CD4-positive, CD25-positive, alpha-beta regulatory T cell (primary cell): ENCODE data around the gene RNFT2. TPM values are rescaled to one million over a fixed set of nuclear protein-coding genes. Genes with fewer than 3 reads are reported as not detected.
A peak's percentile ranks its signal among the peaks of the same experiment; 100 is the strongest.

Source experiments
- ATAC-seq, 2 donors: fragments of 150-1000 bp; cut with Tn5 transposase; one replicate each; pipeline ENCODE4 v1.10.0; 2021; ENCODE audit warnings: low read depth in 2 of 2, moderate number of reproducible peaks in 2 of 2, moderate library complexity in 1 of 2
- DNase-seq, 3 donors: peaks; one replicate each; pipeline versions ENCODE4 v3.0.0 to v3.0.0-alpha.2; 2012 to 2022; ENCODE audit warnings: mixed read lengths in 1 of 3
- H3K27ac ChIP-seq: one replicate; pipeline ENCODE4 v1.7.0; 2013; ENCODE audit warnings: mild to moderate bottlenecking, low read length; ENCODE audit not compliant: insufficient read depth, poor library complexity, severe bottlenecking
- H3K27me3 ChIP-seq: one replicate; pipeline ENCODE4 v1.7.0; 2013; ENCODE audit warnings: low read length; ENCODE audit not compliant: control insufficient read depth, insufficient read depth
- H3K36me3 ChIP-seq: one replicate; pipeline ENCODE4 v1.7.0; 2013; ENCODE audit warnings: mild to moderate bottlenecking, low read length, moderate library complexity; ENCODE audit not compliant: control insufficient read depth, insufficient read depth
- H3K4me1 ChIP-seq: 2 replicates; pipeline ENCODE4 v1.7.0; 2013; ENCODE audit warnings: mild to moderate bottlenecking, low read length; ENCODE audit not compliant: insufficient read depth, control insufficient read depth, poor library complexity, severe bottlenecking
- H3K4me3 ChIP-seq: one replicate; pipeline ENCODE4 v1.7.0; 2013; ENCODE audit warnings: low read depth, mild to moderate bottlenecking, low read length, moderate library complexity
- H3K9me3 ChIP-seq, 2 experiments: 1 replicate in 1 of 2; 2 replicates in 1 of 2; pipeline ENCODE4 v1.7.0; 2013; ENCODE audit warnings: low read length in 2 of 2, mild to moderate bottlenecking in 1 of 2, moderate library complexity in 1 of 2; ENCODE audit not compliant: control insufficient read depth in 2 of 2
- H3K27ac Mint-ChIP-seq, 3 donors: one replicate each; pipeline ENCODE4 v1.8.0; 2020 to 2022; ENCODE audit warnings: mild to moderate bottlenecking in 3 of 3, mixed read lengths in 3 of 3, moderate library complexity in 2 of 3
- H3K27me3 Mint-ChIP-seq: one replicate; pipeline ENCODE4 v1.8.0; 2022; ENCODE audit warnings: mild to moderate bottlenecking, mixed read lengths
- H3K36me3 Mint-ChIP-seq: one replicate; pipeline ENCODE4 v1.8.0; 2020; ENCODE audit warnings: mixed read lengths
- H3K4me1 Mint-ChIP-seq, 4 donors: one replicate each; pipeline ENCODE4 v1.8.0; 2020 to 2022; ENCODE audit warnings: mixed read lengths in 4 of 4, mild to moderate bottlenecking in 1 of 4
- H3K4me3 Mint-ChIP-seq, 4 donors: one replicate each; pipeline ENCODE4 v1.8.0; 2020 to 2022; ENCODE audit warnings: mild to moderate bottlenecking in 4 of 4, mixed read lengths in 4 of 4, moderate library complexity in 3 of 4
- H3K9me3 Mint-ChIP-seq, 7 donors: one replicate each; pipeline ENCODE4 v1.8.0; 2020 to 2022; ENCODE audit warnings: mixed read lengths in 7 of 7, mild to moderate bottlenecking in 3 of 7, moderate library complexity in 2 of 7
- polyA plus RNA-seq, 4 donors: library from polyadenylated mRNA; unstranded; fragments of 300-500 nt; fragmentation: Illumina TruSeq; gene quantifications; one replicate each; pipeline ENCODE4 v1.2.3, GENCODE V29; 2021
- total RNA-seq: library from RNA; stranded (reverse); gene quantifications from one replicate; pipeline ENCODE4 v1.2.3, GENCODE V29; 2022

The RNFT2 gene
- total and polyA plus RNA-seq, 5 donors from 2014 or later, result 0.69 to 9.7 (median 2.2) TPM

- peaks cover 38% of the 10 kb centered on the region for H3K36me3 Mint-ChIP-seq
These were observed 22.5 kb downstream of the RNFT2 start for GRCh38 chr12:116760622-116761020.

GRCh38 chr12:116761499-116761898 lies 23.4 kb downstream of the RNFT2 start:
- no peaks in the 10 kb centered on the region for H3K27me3 ChIP-seq
- no peaks in the 10 kb centered on the region for H3K4me1 ChIP-seq
- no peak overlapping the region for H3K4me3 ChIP-seq
- H3K36me3 Mint-ChIP-seq, result peaks cover 38% of the 10 kb centered on the region
- H3K4me3 Mint-ChIP-seq, result no peak overlapping the region
- no peaks in the 10 kb centered on the region for H3K9me3 ChIP-seq
- peaks cover 8 to 23% (median 14%) of the 10 kb centered on the region in 4 donors for H3K4me1 Mint-ChIP-seq
- H3K27ac Mint-ChIP-seq, result no peak overlapping the region
- no peaks in the 10 kb centered on the region for H3K27me3 Mint-ChIP-seq
- H3K27ac ChIP-seq, result no peak overlapping the region
- H3K9me3 Mint-ChIP-seq, result peaks cover 0 to 2% (median 0%) of the 10 kb centered on the region in 7 donors
- H3K36me3 ChIP-seq, result no peaks in the 10 kb centered on the region
- no peak for ATAC-seq
- no peak for DNase-seq

More at GRCh38 chr12:116760622-116761020, 22.5 kb downstream of the RNFT2 start:
- Histone ChIP-seq H3K36me3 (no peaks in the 10 kb centered on the region), H3K27ac (no peak overlapping the region), H3K9me3 (no peaks in the 10 kb centered on the region), H3K4me3 (no peak overlapping the region), H3K27me3 (no peaks in the 10 kb centered on the region), H3K4me1 (no peaks in the 10 kb centered on the region)
- DNase-seq (no peak), ATAC-seq (no peak)
- Mint-ChIP-seq H3K4me1 (peaks cover 8 to 23% (median 18%) of the 10 kb centered on the region in 4 donors), H3K4me3 (no peak overlapping the region), H3K27me3 (no peaks in the 10 kb centered on the region), H3K9me3 (peaks cover 0 to 2% (median 0%) of the 10 kb centered on the region in 7 donors), H3K27ac (peak overlapping the region in 1 of 3 donors; percentile 45)

DNA sequence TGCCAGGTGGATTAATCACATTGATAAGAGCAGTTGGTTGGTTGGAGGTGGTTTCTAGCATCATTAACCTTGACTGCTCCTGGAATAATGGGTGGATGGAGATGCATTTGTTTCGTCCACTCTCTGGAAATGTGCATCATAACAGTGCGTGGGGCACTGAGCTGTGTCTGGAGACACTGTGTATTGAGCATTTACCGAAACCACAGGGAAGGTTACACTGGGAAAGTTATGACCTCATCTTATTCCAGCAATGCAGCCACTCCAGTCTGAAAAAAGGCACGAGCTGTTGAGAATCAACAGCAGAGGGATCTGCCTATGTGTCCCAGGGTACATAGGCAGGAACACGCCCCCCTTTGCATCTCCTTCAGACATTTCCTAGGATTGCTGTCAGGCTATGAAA lies 27.2 kb downstream of the RNFT2 start:
- Histone ChIP-seq H3K9me3 (no peaks in the 10 kb centered on the region), H3K36me3 (no peaks in the 10 kb centered on the region), H3K27ac (no peak overlapping the region), H3K27me3 (no peaks in the 10 kb centered on the region), H3K4me1 (no peaks in the 10 kb centered on the region), H3K4me3 (no peak overlapping the region)
- Mint-ChIP-seq H3K36me3 (peaks cover 19% of the 10 kb centered on the region), H3K9me3 (no peaks in the 10 kb centered on the region), H3K4me3 (no peak overlapping the region), H3K27me3 (no peaks in the 10 kb centered on the region), H3K27ac (no peak overlapping the region), H3K4me1 (no peaks in the 10 kb centered on the region)
- ATAC-seq (no peak), DNase-seq (no peak)

DNA sequence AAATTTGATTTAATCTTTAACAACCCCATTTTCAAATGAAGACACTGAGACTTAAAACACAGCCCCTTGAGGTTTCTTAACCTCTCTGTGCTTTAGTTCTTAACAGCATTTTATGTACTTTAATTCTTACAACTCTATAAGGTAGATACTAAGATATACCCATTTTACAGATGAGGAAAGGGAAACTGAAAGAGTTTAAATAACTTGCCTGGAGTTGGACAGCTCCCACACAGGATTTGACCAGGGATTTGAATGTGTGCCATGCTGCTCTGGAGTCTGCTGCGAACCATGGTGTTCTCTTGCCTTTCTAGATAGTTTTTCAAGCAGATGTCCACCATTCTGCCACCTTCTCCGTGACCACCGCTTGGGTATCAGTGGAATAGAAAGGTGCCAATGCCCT lies 28.2 kb downstream of the RNFT2 start:
- Mint-ChIP-seq H3K4me3 (no peak overlapping the region), H3K27me3 (no peaks in the 10 kb centered on the region), H3K36me3 (peaks cover 13% of the 10 kb centered on the region), H3K9me3 (no peaks in the 10 kb centered on the region), H3K4me1 (no peaks in the 10 kb centered on the region), H3K27ac (peak overlapping the region in 1 of 3 donors; percentile 31)
- Histone ChIP-seq H3K4me1 (no peaks in the 10 kb centered on the region), H3K36me3 (no peaks in the 10 kb centered on the region), H3K4me3 (no peak overlapping the region), H3K27me3 (no peaks in the 10 kb centered on the region), H3K9me3 (no peaks in the 10 kb centered on the region), H3K27ac (no peak overlapping the region)
- ATAC-seq (no peak), DNase-seq (no peak)

DNA sequence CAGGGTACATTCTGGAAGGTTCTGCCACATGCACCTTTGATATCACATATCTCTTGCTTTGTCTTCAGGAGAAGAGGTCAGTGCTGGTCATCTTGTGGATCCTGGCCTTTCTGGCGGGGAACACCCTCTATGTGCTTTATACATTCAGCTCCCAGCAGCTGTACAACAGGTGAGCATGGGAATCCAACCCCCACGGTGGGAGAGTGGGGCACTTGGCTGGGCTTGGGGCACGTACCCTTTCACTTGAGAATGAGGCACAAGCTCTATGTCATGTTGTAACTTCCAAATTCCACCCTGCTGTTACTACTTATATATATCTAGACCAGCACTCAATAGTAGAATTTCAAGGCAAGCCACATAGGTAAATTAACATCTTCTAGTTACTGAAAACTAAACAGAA lies 28.6 kb downstream of the RNFT2 start:
- Mint-ChIP-seq H3K4me3 (no peak overlapping the region), H3K36me3 (peaks cover 13% of the 10 kb centered on the region), H3K27ac (peak overlapping the region in 1 of 3 donors; percentile 31), H3K9me3 (no peaks in the 10 kb centered on the region), H3K4me1 (no peaks in the 10 kb centered on the region), H3K27me3 (no peaks in the 10 kb centered on the region)
- Histone ChIP-seq H3K36me3 (no peaks in the 10 kb centered on the region), H3K9me3 (no peaks in the 10 kb centered on the region), H3K27me3 (no peaks in the 10 kb centered on the region), H3K27ac (no peak overlapping the region), H3K4me1 (no peaks in the 10 kb centered on the region), H3K4me3 (no peak overlapping the region)
- DNase-seq (no peak), ATAC-seq (no peak)

GRCh38 chr12:116771651-116772050 lies 33.5 kb downstream of the RNFT2 start:
- no peaks in the 10 kb centered on the region for H3K27me3 ChIP-seq
- peaks cover 0 to 2% (median 0%) of the 10 kb centered on the region in 7 donors for H3K9me3 Mint-ChIP-seq

GRCh38 chr12:116773276-116773731 lies 35.2 kb downstream of the RNFT2 start:
- H3K9me3 Mint-ChIP-seq, result peaks cover 0 to 2% (median 0%) of the 10 kb centered on the region in 7 donors
- no peak overlapping the region for H3K4me3 Mint-ChIP-seq
- no peak overlapping the region for H3K27ac Mint-ChIP-seq
- no peak for DNase-seq
- Histone ChIP-seq H3K9me3 (no peaks in the 10 kb centered on the region), H3K4me3 (no peak overlapping the region), H3K36me3 (no peaks in the 10 kb centered on the region), H3K27ac (no peak overlapping the region), H3K27me3 (no peaks in the 10 kb centered on the region), H3K4me1 (no peaks in the 10 kb centered on the region)
- no peak for ATAC-seq
- H3K36me3 Mint-ChIP-seq, result peaks cover 8% of the 10 kb centered on the region
- H3K4me1 Mint-ChIP-seq, result no peaks in the 10 kb centered on the region
- H3K27me3 Mint-ChIP-seq, result no peaks in the 10 kb centered on the region

More at GRCh38 chr12:116771651-116772050, 33.5 kb downstream of the RNFT2 start:
- Mint-ChIP-seq H3K4me3 (no peak overlapping the region), H3K36me3 (peaks cover 8% of the 10 kb centered on the region), H3K27me3 (no peaks in the 10 kb centered on the region), H3K4me1 (no peaks in the 10 kb centered on the region), H3K27ac (no peak overlapping the region)
- Histone ChIP-seq H3K27ac (no peak overlapping the region), H3K9me3 (no peaks in the 10 kb centered on the region), H3K4me1 (no peaks in the 10 kb centered on the region), H3K4me3 (no peak overlapping the region), H3K36me3 (no peaks in the 10 kb centered on the region)
- ATAC-seq (no peak), DNase-seq (no peak)

- Histone ChIP-seq H3K9me3 (no peaks in the 10 kb centered on the region), H3K36me3 (no peaks in the 10 kb centered on the region), H3K27ac (no peak overlapping the region), H3K4me3 (no peak overlapping the region), H3K27me3 (no peaks in the 10 kb centered on the region), H3K4me1 (no peaks in the 10 kb centered on the region)
- Mint-ChIP-seq H3K27ac (no peak overlapping the region), H3K9me3 (peaks cover 0 to 2% (median 0%) of the 10 kb centered on the region in 7 donors), H3K36me3 (peaks cover 10% of the 10 kb centered on the region), H3K27me3 (no peaks in the 10 kb centered on the region), H3K4me1 (no peaks in the 10 kb centered on the region), H3K4me3 (no peak overlapping the region)
- ATAC-seq, result no peak
- DNase-seq, result no peak
These were observed 35.9 kb downstream of the RNFT2 start for GRCh38 chr12:116774020-116774419.
